IMR-90 (cell line): ENCODE measurements around the gene PLEKHO2. TPM values are rescaled to one million over a fixed set of nuclear protein-coding genes. Genes with fewer than 3 reads are reported as not detected.

Experiments used
- ATAC-seq: fragments of 200-7000 bp; cut with Tn5 transposase; 2 replicates; pipeline ENCODE4 v1.9.1; 2020; ENCODE audit warnings: low read depth, mild to moderate bottlenecking, moderate library complexity
- BruUV-seq: library from RNA; stranded (reverse); fragments of 400-500 nt; replicated peaks from 2 replicates; lab custom pipeline; 2021; lab: Mats Ljungman, UMichigan
- CTCF ChIA-PET: fragments of 300-600 bp; formaldehyde crosslinking; extraction: SDS; loops from one replicate; lab custom pipeline; 2021; ENCODE audit warnings: antibody characterized with exemption; lab: Yijun Ruan, JAX
- POLR2A ChIA-PET: fragments of 300-600 bp; sonication (Branson Sonifier 250); formaldehyde crosslinking; loops from one replicate; lab custom pipeline; 2022; ENCODE audit warnings: antibody characterized with exemption; ENCODE audit not compliant: unreplicated experiment; lab: Charles Lee
- DNase-seq: peaks from one replicate; pipeline ENCODE4 v3.0.0; 2013
- H2AFZ ChIP-seq: replicated peaks from 2 replicates; pipeline ENCODE3; 2013; ENCODE audit warnings: low read length, mild to moderate bottlenecking; ENCODE audit not compliant: poor library complexity
- H2AK5ac ChIP-seq: 2 replicates; pipeline ENCODE4 v1.6.1; 2013; ENCODE audit warnings: low read depth, low read length, inconsistent platforms
- H2AK9ac ChIP-seq: replicated peaks from 2 replicates; pipeline ENCODE3; 2013; ENCODE audit warnings: mild to moderate bottlenecking, low read depth, low read length, moderate library complexity; ENCODE audit not compliant: poor library complexity
- H2BK120ac ChIP-seq: 2 replicates; pipeline ENCODE4 v1.6.1; 2013; ENCODE audit warnings: low read depth, low read length, inconsistent platforms
- H2BK15ac ChIP-seq: 3 replicates; pipeline ENCODE4 v1.6.1; 2013; ENCODE audit warnings: low read depth, low read length, inconsistent platforms
- H2BK20ac ChIP-seq: 2 replicates; pipeline ENCODE4 v1.6.1; 2013; ENCODE audit warnings: low read depth, mild to moderate bottlenecking, inconsistent platforms, low read length, moderate library complexity
- H2BK5ac ChIP-seq: 2 replicates; pipeline ENCODE4 v1.6.1; 2013; ENCODE audit warnings: mild to moderate bottlenecking, low read depth, low read length, inconsistent platforms; ENCODE audit not compliant: poor library complexity, severe bottlenecking
- H3K14ac ChIP-seq: replicated peaks from 2 replicates; pipeline ENCODE4 v1.6.1; 2013; ENCODE audit warnings: low read depth, low read length, inconsistent platforms
- H3K18ac ChIP-seq: 2 replicates; pipeline ENCODE4 v1.6.1; 2013; ENCODE audit warnings: low read depth, low read length, control low read depth
- H3K23ac ChIP-seq: 2 replicates; pipeline ENCODE4 v1.6.1; 2013; ENCODE audit warnings: low read depth, low read length, inconsistent platforms
- H3K27ac ChIP-seq: 2 replicates; pipeline ENCODE4 v1.5.1; 2013; ENCODE audit warnings: mild to moderate bottlenecking, control low read depth, low read length; ENCODE audit not compliant: insufficient read depth
- H3K27me3 ChIP-seq: 2 replicates; pipeline ENCODE4 v1.6.1; 2013; ENCODE audit warnings: low read length; ENCODE audit not compliant: control insufficient read depth, insufficient read depth
- H3K36me3 ChIP-seq: 2 replicates; pipeline ENCODE4 v1.6.1; 2013; ENCODE audit warnings: low read length, mixed read lengths; ENCODE audit not compliant: control insufficient read depth, insufficient read depth
- H3K4ac ChIP-seq: 2 replicates; pipeline ENCODE4 v1.6.1; 2013; ENCODE audit warnings: low read depth, low read length, inconsistent platforms
- H3K4me1 ChIP-seq: 2 replicates; pipeline ENCODE4 v1.6.1; 2013; ENCODE audit warnings: low read length, mixed read lengths; ENCODE audit not compliant: control insufficient read depth, insufficient read depth
- H3K4me2 ChIP-seq: 2 replicates; pipeline ENCODE4 v1.6.1; 2013; ENCODE audit warnings: low read depth, mild to moderate bottlenecking, control low read depth, low read length, moderate library complexity
- H3K4me3 ChIP-seq: 2 replicates; pipeline ENCODE4 v1.5.1; 2013; ENCODE audit warnings: low read depth, mild to moderate bottlenecking, control low read depth, low read length, moderate library complexity; ENCODE audit not compliant: insufficient read depth
- H3K56ac ChIP-seq: 2 replicates; pipeline ENCODE4 v1.6.1; 2013; ENCODE audit warnings: low read length, inconsistent platforms; ENCODE audit not compliant: insufficient read depth; ENCODE audit errors: extremely low read depth
- H3K79me1 ChIP-seq, 2 experiments: 2 replicates each; pipeline ENCODE4 v1.6.1; 2013; ENCODE audit warnings: low read length in 2 of 2, inconsistent platforms in 1 of 2, low read depth in 1 of 2
- H3K9ac ChIP-seq: 2 replicates; pipeline ENCODE4 v1.6.1; 2013; ENCODE audit warnings: low read depth, low read length, control low read depth
- H3K9me1 ChIP-seq: 2 replicates; pipeline ENCODE4 v1.6.1; 2013; ENCODE audit warnings: low read length, inconsistent platforms; ENCODE audit not compliant: insufficient read depth
- H3K9me3 ChIP-seq: 2 replicates; pipeline ENCODE4 v1.6.1; 2013; ENCODE audit warnings: low read length; ENCODE audit not compliant: control insufficient read depth, insufficient read depth
- H4K20me1 ChIP-seq: 2 replicates; pipeline ENCODE4 v1.6.1; 2013; ENCODE audit warnings: low read length, inconsistent platforms; ENCODE audit not compliant: insufficient read depth
- H4K5ac ChIP-seq: 2 replicates; pipeline ENCODE4 v1.6.1; 2013; ENCODE audit warnings: mild to moderate bottlenecking, low read depth, low read length, control low read depth
- H4K8ac ChIP-seq, 2 experiments: 2 replicates each; pipeline ENCODE4 v1.6.1; 2013; ENCODE audit warnings: low read depth in 2 of 2, low read length in 2 of 2, control low read depth in 1 of 2, inconsistent platforms in 1 of 2
- H4K91ac ChIP-seq: 2 replicates; pipeline ENCODE4 v1.6.1; 2013; ENCODE audit warnings: low read depth, low read length, inconsistent platforms; ENCODE audit not compliant: insufficient read depth
- BHLHE40 ChIP-seq: fragments of 150-350 bp; IDR thresholded peaks from 2 replicates; pipeline ENCODE4 v1.6.1; 2016; ENCODE audit warnings: mild to moderate bottlenecking, low read depth, low read length
- CEBPB ChIP-seq: IDR thresholded peaks from 2 replicates; pipeline ENCODE4 v1.6.1; 2012; ENCODE audit warnings: low read depth, low read length, improper control_type of control experiment
- CHD1 ChIP-seq: IDR thresholded peaks from 2 replicates; pipeline ENCODE4 v1.6.1; 2012; ENCODE audit warnings: low read depth, low read length, improper control_type of control experiment
- FOS ChIP-seq: fragments of 150-350 bp; IDR thresholded peaks from 2 replicates; pipeline ENCODE4 v1.6.1; 2016; ENCODE audit warnings: low read depth, low read length
- MAFK ChIP-seq: IDR thresholded peaks from 2 replicates; pipeline ENCODE4 v1.6.1; 2012; ENCODE audit warnings: low read depth, low read length, improper control_type of control experiment
- MAZ ChIP-seq: IDR thresholded peaks from 2 replicates; pipeline ENCODE4 v1.6.1; 2012; ENCODE audit warnings: low read depth, mild to moderate bottlenecking, low read length, improper control_type of control experiment, moderate library complexity, borderline replicate concordance
- MXI1 ChIP-seq: IDR thresholded peaks from 2 replicates; pipeline ENCODE4 v1.6.1; 2012; ENCODE audit warnings: low read depth, mild to moderate bottlenecking, low read length, moderate library complexity, borderline replicate concordance
- RAD21 ChIP-seq: IDR thresholded peaks from 2 replicates; pipeline ENCODE4 v1.6.1; 2012; ENCODE audit warnings: low read length, improper control_type of control experiment
- RCOR1 ChIP-seq: IDR thresholded peaks from 2 replicates; pipeline ENCODE4 v1.6.1; 2012; ENCODE audit warnings: mild to moderate bottlenecking, low read length, improper control_type of control experiment; ENCODE audit not compliant: insufficient replicate concordance
- SMC3 ChIP-seq: fragments of 150-350 bp; IDR thresholded peaks from 2 replicates; pipeline ENCODE4 v1.6.1; 2016; ENCODE audit warnings: low read depth, mild to moderate bottlenecking, antibody characterized with exemption, low read length, moderate library complexity
- USF2 ChIP-seq: fragments of 150-350 bp; IDR thresholded peaks from 2 replicates; pipeline ENCODE4 v1.6.1; 2017; ENCODE audit warnings: mild to moderate bottlenecking, antibody characterized with exemption, low read length, low read depth
- WGBS, 2 experiments: methylation state at CpG; one replicate each; pipeline versions ENCODE4 v1.1.5 to v1.1.7; 2013; ENCODE audit warnings: missing lambda C conversion rate in 2 of 2; ENCODE audit not compliant: insufficient read length in 1 of 2; ENCODE audit errors: extremely low coverage in 2 of 2; 5-methylcytosine and 5-hydroxymethylcytosine counted together
- dilution Hi-C: fragments of 300-500 bp; cut with HindIII; formaldehyde crosslinking; loops from one replicate; pipeline ENCODE4 v1.14.3; 2018; ENCODE audit warnings: low sequenced_read_pairs; ENCODE audit not compliant: unreplicated experiment
- in situ Hi-C: fragments of 300-500 bp; cut with MboI; formaldehyde crosslinking; loops from 3 replicates; pipeline ENCODE4 v1.14.3; 2019; ENCODE audit warnings: low sequenced_read_pairs, inconsistent platforms, mixed read lengths
- intact Hi-C: fragments of 100-400 bp; cut with micrococcal nuclease; formaldehyde crosslinking; loops from 2 replicates; pipeline ENCODE4 v1.10.0; 2022
- polyA plus RNA-seq, 3 experiments: library from polyadenylated mRNA; depleted of rRNA; stranded (reverse); fragments of >200 nt; gene quantifications; 2 replicates each; pipeline ENCODE4 v1.2.3, GENCODE V29; 2012; ENCODE audit warnings: low replicate concordance in 1 of 3
- total RNA-seq: library from RNA; depleted of rRNA; stranded (reverse); fragments of >200 nt; gene quantifications from 2 replicates; pipeline ENCODE4 v1.2.3, GENCODE V29; 2012
- TF ChIP-seq, protein P1 (sequence below): conservative IDR thresholded peaks from 2 replicates; pipeline ENCODE4 v1.5.1; 2012; ENCODE audit warnings: mild to moderate bottlenecking, low read depth, low read length, improper control_type of control experiment

PLEKHO2 gene
- total and polyA plus RNA-seq, 2 of the 4 experiments (the other 2 are of a cell fraction), result 19.0 to 22.5 TPM

GRCh38 chr15:64836023-64836536, 5.6 kb upstream of the PLEKHO2 start (continued):
- TF ChIP-seq, protein P1, sequence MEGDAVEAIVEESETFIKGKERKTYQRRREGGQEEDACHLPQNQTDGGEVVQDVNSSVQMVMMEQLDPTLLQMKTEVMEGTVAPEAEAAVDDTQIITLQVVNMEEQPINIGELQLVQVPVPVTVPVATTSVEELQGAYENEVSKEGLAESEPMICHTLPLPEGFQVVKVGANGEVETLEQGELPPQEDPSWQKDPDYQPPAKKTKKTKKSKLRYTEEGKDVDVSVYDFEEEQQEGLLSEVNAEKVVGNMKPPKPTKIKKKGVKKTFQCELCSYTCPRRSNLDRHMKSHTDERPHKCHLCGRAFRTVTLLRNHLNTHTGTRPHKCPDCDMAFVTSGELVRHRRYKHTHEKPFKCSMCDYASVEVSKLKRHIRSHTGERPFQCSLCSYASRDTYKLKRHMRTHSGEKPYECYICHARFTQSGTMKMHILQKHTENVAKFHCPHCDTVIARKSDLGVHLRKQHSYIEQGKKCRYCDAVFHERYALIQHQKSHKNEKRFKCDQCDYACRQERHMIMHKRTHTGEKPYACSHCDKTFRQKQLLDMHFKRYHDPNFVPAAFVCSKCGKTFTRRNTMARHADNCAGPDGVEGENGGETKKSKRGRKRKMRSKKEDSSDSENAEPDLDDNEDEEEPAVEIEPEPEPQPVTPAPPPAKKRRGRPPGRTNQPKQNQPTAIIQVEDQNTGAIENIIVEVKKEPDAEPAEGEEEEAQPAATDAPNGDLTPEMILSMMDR, result no peak

DNA sequence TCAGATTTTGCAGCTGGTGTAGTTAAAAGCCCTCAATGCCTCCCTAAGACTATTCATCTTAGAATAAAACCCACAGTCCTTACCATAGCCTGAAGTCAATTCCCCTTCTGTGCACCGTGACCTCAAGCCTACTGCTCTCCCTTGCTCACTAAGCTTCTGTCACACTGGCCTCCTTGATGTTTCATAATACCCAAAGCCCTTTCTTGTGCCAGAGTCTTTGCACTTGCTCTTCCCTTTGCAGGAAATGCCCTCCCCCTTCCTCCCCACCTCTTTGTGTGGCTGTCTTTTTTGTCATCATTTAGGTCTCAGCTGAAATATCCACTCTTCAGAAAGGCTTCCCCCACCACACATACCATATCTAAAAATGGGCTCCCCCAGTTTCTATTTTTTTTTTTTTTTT, 4.2 kb upstream of the PLEKHO2 start:
- Histone ChIP-seq H4K8ac (no peak overlapping the region), H3K9ac (no peak overlapping the region), H2AFZ (no peak overlapping the region), H4K20me1 (peaks cover 7% of the 10 kb centered on the region), H3K4me1 (peaks cover 7% of the 10 kb centered on the region), H2BK20ac (no peak overlapping the region), H3K14ac (no peak overlapping the region), H2AK5ac (no peak overlapping the region), H3K36me3 (no peaks in the 10 kb centered on the region), H3K27me3 (no peaks in the 10 kb centered on the region), H3K27ac (no peak overlapping the region), H3K18ac (no peak overlapping the region), H3K4me2 (no peak overlapping the region), H2BK15ac (no peak overlapping the region), H3K4me3 (no peak overlapping the region), H2BK120ac (no peak overlapping the region), H3K9me3 (no peaks in the 10 kb centered on the region), H3K79me1 (peaks cover 0 to 19% of the 10 kb centered on the region in 2 experiments; a peak in 2 of 4 replicates), H3K9me1 (peaks cover 12% of the 10 kb centered on the region; the same call in 1 of the 2 replicates), H4K91ac (no peak overlapping the region), H2AK9ac (no peak overlapping the region), H2BK5ac (no peak overlapping the region), H3K56ac (no peak overlapping the region), H3K4ac (no peak overlapping the region), H3K23ac (no peak overlapping the region), H4K5ac (no peak overlapping the region)
- in situ Hi-C loops, result no loop called here
- no TSS peak for BruUV-seq
- ATAC-seq (no peak), DNase-seq (no peak)
- dilution Hi-C loops, result no loop called here
- ChIA-PET POLR2A (interaction anchor here (0.6 kb wide), 1 partner anchor 10 kb away, joined by 4 read pairs; no protein-coding TSS in a partner anchor), CTCF (no interaction called here)
- WGBS, 2 experiments, result no CpG with 5 or more reads among the region's 1 CpG
- intact Hi-C loops, result no loop called here
- no peak for TF ChIP-seq FOS
- TF ChIP-seq CHD1, result no peak
- TF ChIP-seq RAD21, result no peak
- no peak for TF ChIP-seq CEBPB
- TF ChIP-seq MAZ, result no peak
- no peak for TF ChIP-seq MXI1
- no peak for TF ChIP-seq BHLHE40
- no peak for TF ChIP-seq SMC3
- TF ChIP-seq RCOR1, result no peak
- no peak for TF ChIP-seq USF2
- TF ChIP-seq, protein P1, result no peak
- TF ChIP-seq MAFK, result no peak
